Stimulated activated CD4-positive, alpha-beta T cell treated with anti-CD3 and anti-CD28 coated beads, Interleukin-1b, Interleukin-23, amount 100 ng/mL, for 1 hour (primary cell): ENCODE results near the gene MAD2L2.

Experiments
- DNase-seq, 2 donors: peaks; one replicate each; pipeline ENCODE4 v3.0.0-alpha.2; 2020; ENCODE audit warnings: low read depth in 2 of 2

MAD2L2 gene

DNA sequence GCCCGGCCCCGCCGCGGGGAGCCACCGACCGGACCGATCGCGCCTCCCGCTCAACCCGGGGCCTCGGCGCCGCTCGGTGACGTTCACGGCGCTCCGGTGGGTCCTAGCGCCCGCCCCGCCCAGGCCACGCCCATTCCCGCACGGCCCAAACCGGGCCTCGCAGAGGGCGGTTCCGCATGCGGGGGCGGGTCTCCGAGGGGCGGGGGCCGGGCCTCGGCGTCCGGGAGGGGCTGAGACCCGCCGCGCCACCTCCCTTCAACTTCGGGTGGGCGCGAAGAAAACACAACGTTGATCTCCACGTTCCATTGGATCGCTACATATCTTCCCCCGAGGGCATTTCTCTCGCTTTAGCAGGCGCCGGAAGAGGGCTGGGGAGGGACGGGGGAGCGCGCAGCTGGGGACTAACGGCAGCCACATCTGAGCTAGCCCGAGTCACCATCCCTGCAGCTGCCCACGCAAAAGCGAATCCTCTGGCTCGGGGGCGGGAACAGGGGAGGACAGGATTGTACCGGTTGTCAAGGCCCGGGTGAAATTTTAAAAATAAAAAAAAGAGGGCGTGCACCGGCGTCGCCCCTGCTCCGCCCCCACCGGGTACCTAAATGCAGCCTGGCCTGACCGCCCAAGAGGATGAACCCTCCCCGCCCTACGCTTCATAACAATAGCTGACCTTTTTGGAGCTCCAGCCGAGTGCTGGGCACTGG lies at the start of gene MAD2L2:
Gene MAD2L2, minus strand, starts transcription at position 78 of the 701 bp plus-strand sequence. CDS start 547 bp downstream, outside the sequence.
- DNase-seq, result peak; percentile 73 to 88

DNA sequence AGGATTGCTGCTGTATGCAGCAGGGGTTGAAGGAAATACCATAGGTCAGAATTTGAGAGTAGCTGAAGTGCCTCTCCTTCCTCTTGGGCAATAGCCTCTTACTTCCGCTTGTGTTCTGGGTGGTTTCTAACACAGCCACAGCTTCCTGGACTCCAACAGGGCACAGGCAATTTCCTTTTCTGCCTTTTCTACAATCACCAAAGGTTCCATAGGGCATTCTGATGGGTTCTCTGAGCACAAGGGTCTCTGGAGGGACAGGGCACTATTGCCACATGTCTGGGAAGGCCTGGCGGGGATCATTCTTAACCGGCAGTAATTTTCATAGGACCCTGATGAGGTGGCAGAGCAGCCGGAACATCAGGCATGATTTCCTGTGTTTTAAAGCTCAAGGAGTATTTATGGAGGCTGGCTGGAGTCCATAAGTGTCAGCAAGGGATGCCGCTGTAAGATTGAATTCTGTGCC lies 49.5 kb upstream of the MAD2L2 start:
- DNase-seq, result no peak

DNA sequence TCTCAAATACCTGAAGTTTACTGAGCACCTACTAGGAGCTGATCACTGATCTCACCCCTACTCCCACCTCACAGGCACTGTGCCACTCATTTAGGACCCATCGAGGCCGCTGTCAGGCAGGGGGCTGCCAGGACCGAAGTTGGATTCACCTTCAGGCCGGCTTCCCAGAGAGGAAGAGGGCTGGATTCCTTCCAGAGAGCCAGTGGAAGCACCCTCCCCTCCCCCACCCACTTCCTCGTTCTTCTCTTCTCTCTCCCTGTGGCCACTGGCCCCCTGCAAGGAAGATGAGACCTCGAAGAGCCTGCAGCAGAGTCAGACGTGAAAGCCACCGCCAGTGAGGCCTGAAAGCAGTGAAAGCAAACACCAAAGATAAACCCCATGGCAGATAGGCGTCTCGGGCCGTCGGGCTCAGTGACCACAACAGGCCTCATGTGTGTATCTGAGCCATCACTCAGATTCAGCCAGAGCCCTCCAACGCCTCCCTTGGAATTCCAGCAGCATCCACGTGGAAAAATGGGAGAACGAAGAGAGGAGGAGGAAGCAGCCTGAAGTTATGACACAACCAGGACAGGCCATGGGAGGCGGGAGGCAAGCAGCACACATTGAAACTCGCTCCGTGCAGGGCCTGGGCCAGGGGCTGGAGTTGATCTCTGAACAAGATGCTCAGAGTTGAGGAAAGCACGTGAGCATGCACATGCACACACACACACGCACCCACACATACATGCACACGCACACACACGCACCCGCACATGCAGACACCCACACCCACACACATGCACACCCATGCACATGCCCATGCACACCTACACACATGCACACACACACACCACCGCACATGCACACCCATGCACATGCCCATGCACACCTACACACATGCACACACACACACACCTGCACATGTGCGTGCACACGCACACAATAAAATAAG lies 48.8 kb upstream of the MAD2L2 start:
- DNase-seq, result no peak

DNA sequence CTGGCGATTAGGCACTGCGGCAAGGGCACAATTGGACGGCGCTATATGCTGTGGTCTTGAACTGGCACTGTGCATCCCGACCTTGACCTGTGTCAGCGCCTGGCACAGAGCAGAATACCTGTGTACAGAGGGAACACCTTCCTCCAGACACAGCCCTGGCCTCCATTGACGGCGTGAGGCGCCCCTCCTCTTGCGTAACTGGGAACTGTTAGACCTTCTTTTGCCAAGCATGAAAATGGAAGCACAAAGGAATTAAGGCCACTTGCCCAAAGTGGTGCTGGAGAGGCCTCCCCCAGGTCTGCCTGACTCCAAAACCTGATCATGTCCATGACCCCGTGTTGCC lies 48.2 kb upstream of the MAD2L2 start:
- DNase-seq, result no peak

DNA sequence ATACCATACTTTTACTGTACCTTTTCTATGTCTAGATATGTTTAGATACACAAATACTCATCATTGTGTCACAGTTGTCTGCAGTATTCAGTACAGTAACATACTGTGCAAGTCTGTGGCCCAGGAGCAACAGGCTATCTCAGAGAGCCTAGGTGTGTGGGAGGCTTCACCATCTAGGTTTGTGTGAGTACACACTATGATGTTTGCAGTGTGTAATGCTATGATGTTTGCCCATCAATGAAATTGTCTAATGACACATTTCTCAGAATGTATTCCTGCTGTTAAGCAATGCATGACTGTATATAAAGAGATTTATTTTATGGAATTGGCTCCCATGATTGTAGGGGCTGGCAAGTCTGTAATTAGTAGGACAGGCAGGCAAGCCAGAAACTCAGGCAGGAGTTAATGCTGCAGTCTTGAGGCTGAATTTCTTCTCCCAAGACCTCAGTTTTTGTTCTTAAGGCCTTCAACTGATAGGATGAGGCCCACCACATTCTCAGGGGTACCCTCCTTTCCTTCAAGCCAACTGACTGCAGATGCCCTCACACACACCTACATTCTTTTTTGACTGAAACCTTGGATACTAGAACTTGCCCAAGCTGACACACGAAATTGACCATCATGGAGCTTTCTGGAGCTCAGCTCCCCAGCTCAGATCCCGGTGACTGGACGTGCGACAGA lies 47.3 kb upstream of the MAD2L2 start:
- DNase-seq, result no peak

DNA sequence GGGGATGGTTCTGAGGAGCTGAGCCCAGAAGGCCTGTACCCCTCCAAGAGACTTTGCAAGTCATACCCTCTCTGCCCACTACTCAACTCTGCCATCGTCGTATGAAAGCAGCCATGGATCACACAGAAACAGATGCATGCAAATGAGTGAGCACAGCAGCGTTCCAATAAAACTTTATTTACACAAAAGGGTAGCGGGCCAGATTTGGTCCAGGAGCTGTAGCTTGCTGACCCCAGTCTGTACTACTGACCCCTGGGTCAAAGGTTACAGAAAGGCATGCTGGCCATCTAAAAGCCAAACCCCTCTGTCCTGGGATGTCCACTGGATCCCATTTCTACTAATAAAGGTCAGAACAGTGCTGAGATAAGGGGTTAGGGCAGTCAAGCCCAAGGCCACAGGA lies 46.2 kb upstream of the MAD2L2 start:
- DNase-seq, result no peak

DNA sequence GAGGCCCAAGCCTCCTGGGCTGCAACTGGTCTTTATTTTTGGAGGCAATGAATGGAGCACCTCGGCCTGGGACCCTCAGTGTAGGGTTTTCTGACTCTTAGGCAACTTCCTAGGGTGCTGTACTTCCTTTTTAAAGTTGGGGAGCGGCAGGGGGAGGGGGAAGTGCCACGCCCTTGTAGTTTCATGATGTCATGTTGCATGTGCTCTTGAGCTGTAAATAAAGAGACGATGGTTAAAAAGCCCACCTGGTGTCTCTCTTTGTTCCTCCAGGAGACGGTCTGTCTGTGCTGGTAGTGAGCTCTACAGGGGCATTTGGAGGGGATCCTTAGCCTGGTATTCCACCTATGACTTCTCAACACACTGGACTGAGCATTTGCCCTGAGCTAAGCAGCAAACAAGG lies 44.7 kb upstream of the MAD2L2 start:
- DNase-seq, result no peak

DNA sequence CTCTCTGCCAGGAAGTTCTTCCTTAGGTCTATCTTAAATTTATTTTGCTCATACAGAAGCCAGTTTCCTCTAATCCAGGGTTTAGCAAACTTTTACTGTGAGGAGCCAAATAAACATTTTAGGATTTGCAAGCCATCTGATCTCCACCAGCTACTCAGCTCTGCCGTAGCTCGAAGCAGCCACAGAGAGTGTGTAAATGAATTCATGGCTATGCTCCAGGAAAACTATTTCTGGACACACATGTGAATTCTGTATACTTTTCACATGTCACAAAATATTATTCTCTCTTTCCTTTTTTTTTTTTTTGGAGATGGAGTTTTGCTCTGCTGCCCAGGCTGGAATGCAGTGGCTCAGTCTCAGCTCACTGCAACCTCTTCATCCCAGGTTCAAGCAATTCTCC lies 41.6 kb upstream of the MAD2L2 start:
- no peak for DNase-seq

DNA sequence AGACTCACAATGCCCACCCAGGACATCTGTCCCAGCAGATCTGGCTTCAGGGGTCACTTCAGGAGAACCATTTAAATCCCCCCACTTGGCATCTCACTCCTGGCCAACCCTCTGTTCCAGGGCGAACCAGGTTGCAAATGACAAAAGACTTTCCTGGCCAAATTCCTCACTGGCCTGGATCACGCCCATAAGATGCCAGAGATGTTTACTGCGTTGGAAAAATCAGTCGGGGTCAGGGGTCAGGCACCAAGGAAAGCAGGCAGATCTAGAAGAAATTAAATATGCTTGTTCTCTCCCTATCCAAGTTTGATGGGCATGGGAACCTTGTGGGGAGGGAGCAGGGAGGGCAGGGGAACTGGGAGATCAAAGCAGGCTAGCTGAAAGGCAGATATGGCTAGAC lies 40.4 kb upstream of the MAD2L2 start:
- DNase-seq, result no peak

DNA sequence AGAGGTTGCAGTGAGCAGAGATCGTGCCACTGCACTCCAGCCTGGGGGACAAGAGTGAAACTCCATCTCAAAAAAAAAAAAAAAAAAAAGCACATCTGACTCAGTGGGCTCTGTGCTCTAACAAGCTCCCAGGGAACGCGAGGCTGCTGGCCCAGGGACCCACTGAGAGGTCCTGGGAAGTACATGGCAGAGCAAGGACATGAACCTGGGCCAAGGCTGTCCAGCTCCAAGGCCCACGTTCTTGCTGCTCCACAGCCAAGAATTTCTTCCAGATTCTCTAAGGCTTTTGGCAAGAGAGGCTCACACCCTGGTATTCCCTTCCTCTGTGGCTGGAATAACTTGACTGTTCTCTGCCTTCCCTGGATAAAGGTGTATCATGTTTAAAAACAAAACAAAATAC lies 39.6 kb upstream of the MAD2L2 start:
- no peak for DNase-seq

DNA sequence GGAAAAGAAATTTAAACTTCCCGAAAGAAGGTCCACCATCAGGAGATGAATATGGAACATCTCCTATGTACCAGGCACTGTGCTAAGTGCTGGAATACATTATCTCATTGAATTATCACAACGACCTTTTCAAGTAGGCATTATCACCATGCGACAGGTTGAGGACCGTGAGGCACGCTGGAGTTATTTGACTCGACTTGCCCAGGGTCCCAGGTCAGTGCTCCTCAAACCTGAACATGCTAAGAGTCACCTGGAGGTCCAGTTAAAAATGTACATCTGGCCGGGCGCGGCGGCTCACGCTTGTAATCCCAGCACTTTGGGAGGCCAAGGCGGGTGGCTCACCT lies 39.1 kb upstream of the MAD2L2 start:
- DNase-seq, result no peak

DNA sequence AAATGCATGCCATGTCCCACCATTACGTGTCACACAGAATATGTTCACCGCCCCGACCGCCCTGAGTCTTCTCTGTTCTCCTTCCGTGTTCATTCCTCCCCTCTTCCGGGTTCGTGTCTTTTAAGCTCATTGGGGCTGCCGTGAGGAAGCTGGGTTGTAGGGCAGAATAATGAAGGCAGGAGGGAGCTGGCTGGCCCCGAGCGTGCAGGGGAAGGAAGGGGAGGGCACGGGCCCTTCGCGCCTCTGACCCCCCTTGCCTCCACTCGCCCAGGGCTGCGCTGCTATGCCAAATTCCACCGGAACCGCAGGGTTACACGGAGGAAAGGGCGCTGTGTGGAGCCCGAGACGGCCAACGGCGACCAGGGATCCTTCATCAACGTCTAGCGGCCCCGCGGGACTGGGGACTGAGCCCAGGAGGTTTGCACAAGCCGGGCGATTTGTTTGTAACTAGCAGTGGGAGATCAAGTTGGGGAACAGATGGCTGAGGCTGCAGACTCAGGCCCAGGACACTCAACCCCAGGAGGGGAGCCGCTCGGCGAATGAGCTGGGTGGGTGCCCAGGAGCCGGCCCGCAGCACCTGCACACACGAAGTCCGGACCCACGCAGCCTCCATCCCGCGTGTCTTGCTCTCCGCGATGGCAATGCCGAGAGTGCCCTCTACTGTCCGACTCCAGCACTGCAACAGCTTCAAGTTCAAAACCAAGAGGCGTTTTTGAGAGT lies 38.5 kb upstream of the MAD2L2 start:
- peak; percentile 67 to 86 for DNase-seq

DNA sequence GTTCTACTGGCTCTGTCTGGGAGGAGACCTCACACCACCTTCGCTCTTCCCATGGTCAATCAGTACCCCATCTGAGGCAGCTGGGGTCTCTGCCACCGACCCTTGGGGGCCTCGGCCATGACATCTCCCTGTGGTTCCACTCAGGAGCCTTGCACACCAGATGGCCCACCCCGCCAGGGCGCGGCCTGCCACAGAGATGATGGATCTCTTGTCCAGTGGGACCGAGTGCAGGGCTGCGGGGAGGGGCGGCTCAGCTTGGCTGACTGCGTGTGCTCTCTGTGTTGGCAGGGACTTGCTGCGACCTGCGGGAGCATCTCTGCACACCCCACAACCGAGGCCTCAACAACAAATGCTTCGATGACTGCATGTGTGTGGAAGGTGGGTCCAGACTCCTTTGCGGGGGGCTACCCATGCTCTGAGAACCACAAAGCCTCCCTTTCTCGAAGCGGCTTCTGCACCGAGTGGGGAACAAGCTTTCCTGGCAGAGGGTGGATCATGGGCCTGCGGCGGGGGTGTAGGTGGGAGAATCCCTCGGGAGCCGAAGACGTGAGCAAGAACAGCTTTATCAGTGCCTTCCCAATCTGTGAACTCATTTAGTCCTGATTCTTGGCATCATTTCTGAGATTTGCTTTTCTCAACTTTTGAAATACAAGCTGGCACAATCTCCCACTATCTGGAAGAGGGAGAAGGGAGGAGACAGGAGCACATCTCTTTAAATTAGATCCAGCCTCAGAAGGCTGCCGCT lies 34.1 kb upstream of the MAD2L2 start:
- no peak for DNase-seq

DNA sequence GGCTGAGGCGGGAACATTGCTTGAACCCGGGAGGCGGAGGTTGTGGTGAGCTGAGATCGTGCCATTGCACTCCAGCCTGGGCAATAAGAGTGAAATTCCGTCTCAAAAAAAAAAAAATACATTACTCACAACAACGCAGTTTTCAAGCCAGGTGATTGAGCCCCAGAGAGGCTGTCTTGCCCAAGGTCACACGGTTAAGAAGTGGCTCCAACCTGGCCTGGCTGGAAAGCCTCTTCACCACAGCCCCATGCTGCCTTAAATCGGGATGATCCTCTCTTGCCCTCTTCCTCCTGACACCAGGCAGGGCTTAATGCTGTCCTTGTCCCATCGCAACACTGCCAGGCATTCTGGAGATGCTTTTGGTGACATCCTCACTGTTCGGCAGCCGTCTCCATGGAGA lies 32.1 kb upstream of the MAD2L2 start:
- no peak for DNase-seq

DNA sequence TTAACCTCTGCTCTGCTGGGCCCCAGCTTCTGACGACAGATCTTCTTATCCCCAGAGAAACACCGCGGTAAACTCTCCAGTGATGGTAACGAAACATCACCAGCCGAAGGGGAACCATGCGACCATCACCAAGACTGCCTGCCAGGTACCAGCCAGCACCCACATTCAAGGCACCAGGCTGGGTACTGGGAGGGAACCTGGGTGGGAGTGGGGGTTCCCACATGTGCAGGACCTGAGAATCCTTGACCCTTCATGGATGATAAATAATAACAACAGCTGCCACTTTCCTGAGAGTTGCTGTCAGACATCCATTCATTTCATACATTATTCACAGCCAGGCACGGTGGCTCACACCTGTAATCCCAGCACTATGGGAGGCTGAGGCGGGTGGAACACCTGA lies 31.3 kb upstream of the MAD2L2 start:
- DNase-seq, result no peak

DNA sequence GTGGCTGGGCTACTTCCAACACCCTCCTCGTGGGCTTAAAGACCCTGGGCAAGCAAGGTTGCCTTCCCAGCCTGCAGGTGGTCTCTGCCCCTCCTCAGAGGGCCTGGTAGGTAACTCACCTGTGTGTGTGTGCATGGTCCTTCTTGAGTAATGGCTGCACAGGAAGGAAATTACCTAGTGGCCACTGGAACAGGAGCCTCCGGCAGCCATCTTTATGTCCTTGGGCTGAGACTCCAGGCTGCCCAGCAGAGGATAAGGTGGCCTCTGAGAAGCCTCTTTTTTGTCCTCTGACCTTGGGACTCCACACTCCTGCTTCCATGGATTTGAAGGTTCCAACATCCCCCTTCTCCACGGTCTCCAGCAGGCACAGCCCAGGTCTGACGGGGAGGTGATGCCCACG lies 30.5 kb upstream of the MAD2L2 start:
- DNase-seq, result no peak

DNA sequence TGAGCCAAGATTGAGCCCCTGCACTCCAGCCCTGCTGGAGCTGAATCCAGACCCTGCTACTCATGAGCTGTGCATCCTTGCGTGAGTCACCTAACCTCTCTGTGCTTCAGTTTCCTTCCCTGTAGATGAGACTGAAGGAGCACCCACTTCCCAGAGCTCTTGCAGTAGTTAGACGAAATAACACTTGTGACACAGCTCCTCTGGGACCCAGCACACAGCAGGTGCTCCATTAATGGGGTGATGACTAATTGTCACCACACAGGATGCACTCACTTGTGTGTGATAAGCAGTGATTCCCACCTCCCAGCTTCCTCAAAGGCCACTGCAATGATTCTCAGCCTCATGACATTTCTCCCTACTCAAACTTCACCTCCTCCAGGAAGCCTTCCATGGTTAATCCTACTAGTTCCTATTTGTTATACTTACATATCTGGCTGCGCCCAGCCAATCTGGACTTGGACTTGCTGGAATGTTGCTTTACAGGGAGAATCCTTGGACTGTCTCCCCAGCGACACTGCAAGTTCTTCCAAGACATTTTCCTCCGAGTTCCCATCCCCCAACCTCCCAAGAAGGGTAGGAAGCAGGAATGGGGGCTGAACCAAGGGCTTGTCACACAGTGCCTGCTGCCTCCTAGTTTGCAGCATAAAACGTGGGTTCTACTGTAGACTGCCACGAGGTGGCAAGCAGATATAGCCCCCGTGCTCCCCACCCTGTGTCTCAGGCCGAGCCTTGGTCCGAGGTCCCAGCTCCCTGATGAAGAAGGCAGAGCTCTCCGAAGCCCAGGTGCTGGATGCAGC lies 27.8 kb upstream of the MAD2L2 start:
- DNase-seq, result no peak

DNA sequence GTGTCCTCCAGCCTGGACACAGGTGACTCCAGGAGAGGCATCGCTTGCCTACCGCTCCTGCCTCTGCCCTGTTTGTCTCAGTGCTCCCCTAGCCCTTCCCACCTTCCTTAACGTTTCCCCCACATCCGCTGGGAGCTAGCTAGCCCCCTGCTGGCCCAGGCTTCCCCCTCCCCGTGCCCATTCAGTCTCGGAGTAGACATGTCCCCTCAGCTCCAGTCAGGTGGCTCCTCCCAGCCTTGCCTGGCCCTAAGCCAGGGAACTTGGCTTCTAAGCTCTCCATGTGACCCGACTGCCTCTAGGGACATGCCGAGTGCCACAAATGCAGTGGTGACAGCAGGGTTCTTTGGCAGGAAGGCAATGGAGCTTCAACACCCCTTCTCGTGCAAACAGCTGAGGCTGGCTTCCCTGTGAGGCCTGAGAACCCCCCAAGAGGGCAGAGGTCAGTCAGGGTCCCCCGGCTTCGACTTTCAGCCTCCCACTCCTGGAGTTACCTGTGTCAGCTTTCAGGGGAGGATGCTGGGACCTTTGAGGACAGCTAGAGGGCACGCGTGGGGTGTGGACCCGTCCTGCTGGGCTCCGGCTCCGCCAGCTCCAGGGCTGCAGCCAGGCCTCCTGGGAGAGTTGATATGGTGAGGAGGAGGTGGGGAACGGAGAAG lies 26.8 kb upstream of the MAD2L2 start:
- DNase-seq, result no peak

DNA sequence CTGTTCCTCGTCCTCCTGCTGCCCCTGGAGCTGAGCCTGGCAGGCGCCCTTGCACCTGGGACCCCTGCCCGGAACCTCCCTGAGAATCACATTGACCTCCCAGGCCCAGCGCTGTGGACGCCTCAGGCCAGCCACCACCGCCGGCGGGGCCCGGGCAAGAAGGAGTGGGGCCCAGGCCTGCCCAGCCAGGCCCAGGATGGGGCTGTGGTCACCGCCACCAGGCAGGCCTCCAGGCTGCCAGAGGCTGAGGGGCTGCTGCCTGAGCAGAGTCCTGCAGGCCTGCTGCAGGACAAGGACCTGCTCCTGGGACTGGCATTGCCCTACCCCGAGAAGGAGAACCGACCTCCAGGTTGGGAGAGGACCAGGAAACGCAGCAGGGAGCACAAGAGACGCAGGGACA lies 25.3 kb upstream of the MAD2L2 start:
- DNase-seq, result no peak

DNA sequence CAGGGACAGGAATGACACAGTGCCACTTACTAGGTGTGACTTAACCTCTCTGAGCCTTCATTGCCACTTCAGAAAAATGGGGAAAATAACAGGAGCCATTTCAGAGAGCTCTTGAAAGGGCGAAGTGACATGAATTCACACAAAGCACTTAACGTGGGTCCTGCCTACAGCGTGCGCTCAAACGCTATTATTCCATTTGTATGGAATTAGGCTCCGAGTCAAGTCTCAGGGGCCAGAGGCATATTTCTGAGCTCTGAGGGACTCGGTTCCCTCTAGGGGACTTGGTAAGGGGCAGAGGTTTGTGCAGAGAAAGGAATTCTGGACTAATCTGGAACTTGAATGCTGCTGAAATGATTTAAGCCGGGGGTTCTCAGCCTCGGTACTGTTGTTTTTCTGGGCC lies 24.6 kb upstream of the MAD2L2 start:
- DNase-seq, result no peak
